Astrocyte of the hippocampus (primary cell): ENCODE measurements around the gene CPEB2.
"Not testable (repeated sequence)": the region's sequence is repeated elsewhere in the genome, so short reads cannot be mapped to it uniquely, and the experiment has no call there.

ENCODE experiments used
- DNase-seq: peaks from one replicate; pipeline ENCODE4 v3.0.0; 2011; ENCODE audit warnings: low read depth, low spot score

CPEB2 gene

DNA sequence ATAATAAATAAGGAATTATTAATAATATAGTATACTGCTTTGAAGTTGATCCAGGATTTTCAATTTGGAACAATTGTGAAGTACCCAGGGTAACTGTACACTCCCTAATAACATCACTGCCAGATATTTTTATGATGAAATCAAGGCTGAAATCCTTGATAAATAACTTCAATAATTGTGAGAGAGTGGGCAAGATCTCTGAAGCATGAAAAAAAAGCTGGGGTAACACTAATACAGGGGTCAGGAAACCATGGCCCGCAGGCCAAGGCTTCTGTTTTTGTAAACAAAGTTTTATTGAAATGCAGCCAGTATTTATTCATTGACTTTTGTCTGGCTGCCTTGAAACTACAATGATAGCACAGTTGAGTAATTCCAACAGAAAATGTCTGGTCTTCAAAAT lies 41.6 kb downstream of the CPEB2 start:
- DNase-seq = no peak

DNA sequence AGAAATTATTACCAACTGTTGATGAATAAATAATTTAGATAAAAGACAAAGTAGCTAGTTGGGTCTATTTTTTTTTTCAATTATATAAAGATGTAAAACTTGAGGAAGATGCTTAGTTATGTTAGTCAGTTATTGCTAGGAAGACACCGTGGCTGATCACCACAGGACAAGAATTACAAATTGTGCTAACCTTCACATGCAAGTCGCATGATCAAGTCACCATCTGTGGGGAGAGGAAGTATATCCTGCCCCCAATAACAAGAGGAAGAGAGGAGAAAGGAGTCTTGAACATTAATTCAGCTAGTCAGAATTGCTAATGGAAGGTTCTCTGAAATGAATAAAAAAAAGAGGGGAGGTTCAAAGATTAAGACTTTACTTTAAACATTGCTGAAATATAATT lies 52.3 kb downstream of the CPEB2 start:
- DNase-seq = no peak

- DNase-seq = no peak
These were observed 57.9 kb downstream of the CPEB2 start for GRCh38 chr4:15060213-15060612.

- no peak for DNase-seq
These were observed 61.1 kb downstream of the CPEB2 start for GRCh38 chr4:15063341-15063740.

DNA sequence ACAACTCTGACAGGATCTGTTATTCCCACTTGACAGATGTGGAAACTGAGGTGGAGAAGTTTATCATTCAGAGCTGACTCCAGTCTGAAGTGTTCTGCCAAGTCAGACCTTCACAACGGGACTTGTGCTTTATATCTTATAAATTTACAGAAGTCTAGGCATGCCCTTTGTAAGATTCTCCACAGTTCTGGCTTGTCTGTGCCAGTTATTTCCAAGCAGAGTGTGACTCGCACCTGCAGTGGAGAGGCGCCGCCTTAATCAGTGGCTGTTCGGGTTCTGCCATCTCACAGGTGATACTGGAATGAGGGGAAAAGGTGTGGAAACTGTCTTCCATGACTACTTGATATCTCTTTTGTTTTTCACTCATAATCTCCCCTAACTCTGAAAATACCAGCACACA lies 63.2 kb downstream of the CPEB2 start:
- no peak for DNase-seq

GRCh38 chr4:15066140-15066539 lies 63.9 kb downstream of the CPEB2 start:
- no peak for DNase-seq

DNA sequence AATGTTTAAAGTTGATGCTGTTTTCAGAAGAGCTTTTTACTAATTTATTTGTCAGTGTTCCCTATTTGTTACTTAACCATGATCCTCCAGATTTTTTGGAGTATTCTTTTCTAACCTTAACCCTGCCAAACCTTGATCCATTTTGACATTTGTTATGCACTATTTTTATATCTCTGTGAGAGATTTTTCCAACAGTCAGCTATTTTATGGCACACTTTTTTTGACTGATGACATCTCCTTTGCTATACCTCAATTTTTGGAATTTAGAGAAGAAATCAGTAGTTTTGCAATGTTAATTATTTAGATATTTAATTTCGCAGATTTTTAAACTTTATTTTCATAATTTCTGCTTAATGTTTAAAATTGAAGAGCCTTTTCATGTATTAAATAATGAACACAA lies 66.0 kb downstream of the CPEB2 start:
- no peak for DNase-seq

DNA sequence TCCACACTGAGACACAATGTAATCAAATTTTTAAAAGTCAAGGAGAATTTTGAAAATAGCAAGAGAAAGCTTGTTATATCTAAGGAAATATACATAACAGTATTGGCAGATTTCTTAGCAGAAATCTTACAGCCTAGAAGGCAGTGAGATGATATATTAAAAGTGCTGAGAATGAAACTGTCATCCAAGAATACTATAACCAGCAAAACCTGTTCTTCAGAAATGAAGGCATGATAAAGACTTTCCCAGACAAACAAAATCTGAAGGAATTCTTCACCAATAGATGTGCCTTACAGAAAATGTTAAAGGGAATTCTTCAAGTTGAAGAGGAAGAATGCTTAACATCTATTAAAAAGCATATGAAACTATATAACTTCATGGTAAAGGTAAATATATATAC lies 73.6 kb downstream of the CPEB2 start:
- DNase-seq = no peak

DNA sequence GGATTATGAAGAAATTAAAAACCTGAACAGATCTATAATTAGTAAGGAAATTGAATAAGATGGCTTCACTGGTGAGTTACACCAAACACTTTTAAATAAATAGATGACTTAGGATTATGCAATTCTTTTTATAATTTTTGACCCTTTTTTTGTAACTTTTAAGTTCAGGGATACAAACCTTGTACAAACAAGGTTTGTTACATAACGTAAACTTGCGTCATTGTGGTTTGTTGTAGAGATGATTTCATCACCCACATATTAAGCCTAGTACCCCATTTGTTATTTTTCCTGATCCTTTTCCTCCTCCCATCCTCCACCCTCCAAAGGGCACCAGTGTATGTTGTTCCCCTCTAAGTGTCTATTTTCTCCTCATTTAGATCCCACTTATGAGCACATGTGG lies 75.7 kb downstream of the CPEB2 start:
- no peak for DNase-seq

DNA sequence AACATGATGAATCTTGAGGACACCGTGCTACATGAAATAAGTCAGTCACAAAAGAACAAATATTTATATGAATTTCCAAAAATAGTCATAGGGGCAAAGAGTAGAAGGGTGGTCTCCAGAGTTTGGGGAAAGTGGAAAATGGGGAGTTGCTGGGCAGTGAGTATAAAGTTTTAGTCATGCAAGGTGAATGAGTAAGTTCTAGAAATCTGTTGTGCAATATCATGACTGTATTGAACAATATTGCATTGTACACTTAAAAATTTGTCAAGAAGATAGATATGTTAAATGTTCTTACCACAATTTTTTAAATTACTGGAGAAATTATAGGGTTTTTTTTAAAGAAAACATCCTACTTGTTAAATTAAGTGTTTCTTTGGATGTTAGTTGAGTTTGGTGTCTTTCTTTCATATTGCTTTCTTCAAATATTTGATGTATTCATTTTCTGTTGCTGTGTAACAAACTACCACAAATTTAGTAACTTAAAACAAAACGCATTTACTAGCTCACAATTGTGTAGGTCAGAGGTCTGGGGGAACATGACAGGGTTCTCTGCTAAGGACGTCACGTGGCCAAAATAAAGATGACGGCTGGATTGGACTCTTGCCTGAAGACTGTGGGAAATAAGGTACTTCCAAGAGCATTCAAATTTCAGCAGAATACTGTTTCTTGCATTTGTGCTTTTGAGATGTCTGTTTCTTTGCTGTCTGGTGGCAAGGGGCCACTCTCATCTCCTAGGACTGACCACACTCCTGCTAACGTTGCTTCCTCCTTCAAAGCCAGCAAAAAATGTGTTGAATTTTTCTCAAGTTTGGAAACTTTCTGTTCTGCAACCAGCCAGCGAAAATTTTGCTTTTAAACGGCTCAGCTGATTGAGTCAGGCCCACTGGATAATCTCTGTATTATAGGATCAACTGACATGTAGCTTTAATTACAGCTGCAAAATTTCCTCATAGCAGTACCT lies 76.7 kb downstream of the CPEB2 start:
- no peak for DNase-seq

DNA sequence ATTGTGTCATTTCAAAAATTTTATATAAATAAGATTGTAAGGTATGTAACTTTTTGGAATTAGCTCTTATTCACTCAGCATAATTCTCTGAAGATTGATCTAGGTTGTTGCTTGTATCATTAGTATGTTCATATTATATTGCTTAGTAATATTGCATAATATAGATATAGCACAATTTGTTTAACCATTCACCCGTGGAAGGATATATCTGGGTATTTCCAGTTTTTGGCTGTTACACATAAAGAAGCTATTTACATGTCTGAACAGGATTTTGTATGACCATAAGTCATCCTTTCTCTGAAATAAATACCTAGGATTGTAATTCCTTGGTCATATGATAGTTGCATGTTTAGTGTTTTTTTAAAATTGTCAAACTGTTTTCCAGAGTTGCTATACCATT lies 82.5 kb downstream of the CPEB2 start:
- DNase-seq = no peak

GRCh38 chr4:15085762-15086161 lies 83.5 kb downstream of the CPEB2 start:
- not testable (repeated sequence) for DNase-seq

DNA sequence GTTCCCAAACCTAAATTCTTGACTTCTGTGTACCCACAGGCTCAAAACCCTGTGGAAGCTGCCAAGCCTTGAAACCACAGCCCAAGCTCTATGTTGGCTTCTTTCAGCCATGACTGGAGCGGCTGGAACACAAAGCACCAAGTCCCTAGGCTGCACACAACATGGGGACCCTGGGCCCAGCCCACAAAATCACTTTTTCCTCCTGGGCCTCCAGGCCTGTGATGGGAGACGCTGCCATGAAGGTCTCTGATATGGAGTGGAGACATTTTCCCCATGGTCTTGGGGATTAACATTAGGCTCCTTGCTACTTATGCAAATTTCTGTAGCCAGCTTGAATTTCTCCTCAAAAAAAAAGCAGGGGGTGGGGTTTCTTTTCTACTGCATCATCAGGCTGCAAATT lies 84.0 kb downstream of the CPEB2 start:
- not testable (repeated sequence) for DNase-seq

DNA sequence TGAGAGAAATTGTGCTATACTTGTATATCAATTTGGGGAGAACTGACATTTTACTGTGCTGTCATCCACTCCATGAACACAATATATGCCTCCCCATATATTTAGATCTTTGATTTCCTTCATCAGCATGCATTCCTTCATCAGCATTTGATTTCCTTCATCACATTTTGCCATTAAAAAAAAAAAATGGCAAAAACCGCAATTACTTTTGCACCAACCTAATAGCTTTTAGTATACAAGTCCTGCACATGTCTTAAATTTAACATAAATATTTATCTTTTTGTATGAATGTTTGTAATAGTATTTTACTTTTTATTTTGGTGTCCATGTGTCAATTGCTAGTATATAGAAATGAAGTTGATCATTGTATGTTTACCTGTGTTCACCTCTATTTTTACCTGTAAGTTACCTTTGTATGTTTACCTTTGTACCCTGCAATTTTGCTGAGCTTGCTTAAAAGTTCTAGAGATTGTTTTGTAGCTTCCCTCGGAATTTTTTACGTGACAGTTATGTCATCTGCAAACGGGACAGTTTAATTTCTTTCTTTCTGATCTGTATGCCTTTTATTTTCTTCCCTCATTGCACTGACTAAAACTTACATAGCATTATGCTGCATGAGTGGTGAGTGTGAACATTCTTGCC lies 86.2 kb downstream of the CPEB2 start:
- no peak for DNase-seq

DNA sequence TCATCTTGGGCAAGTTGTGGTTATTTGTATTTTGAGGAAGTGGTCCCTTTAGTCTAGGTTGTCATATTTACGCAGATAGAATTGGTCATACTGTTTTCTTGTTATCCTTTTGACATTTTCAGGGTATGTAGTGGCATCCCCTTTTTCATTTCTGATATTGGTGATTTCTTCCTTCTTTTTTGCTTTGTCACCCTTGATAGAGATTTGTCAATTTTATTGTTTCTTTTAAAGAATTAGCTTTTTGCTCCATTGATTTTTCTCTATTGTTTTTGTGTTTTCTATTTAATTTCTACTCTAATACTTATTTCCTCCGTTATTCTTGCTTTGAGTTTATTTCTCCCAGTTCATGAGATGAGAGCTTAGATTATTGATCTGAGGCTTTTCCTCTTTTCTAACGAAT lies 87.7 kb downstream of the CPEB2 start:
- DNase-seq = no peak

DNA sequence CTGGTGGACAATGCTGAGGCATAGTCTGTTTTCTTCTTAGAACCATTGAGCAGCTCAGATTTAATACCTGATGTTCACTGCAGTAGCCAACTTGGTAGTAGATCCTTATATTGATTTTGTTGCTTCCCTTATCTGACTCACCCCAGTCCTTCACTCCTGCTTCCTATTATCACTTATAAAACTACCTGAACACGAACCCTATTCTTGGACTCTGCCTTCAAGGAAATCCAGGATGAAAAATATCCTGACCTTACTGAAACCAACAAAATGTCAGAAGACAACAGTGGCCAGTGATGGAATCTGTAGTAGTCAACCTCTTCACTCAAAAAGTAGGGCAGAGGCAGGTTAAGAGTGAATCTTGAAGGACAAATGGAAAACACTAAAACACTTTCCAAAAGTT lies 98.1 kb downstream of the CPEB2 start:
- DNase-seq = no peak

DNA sequence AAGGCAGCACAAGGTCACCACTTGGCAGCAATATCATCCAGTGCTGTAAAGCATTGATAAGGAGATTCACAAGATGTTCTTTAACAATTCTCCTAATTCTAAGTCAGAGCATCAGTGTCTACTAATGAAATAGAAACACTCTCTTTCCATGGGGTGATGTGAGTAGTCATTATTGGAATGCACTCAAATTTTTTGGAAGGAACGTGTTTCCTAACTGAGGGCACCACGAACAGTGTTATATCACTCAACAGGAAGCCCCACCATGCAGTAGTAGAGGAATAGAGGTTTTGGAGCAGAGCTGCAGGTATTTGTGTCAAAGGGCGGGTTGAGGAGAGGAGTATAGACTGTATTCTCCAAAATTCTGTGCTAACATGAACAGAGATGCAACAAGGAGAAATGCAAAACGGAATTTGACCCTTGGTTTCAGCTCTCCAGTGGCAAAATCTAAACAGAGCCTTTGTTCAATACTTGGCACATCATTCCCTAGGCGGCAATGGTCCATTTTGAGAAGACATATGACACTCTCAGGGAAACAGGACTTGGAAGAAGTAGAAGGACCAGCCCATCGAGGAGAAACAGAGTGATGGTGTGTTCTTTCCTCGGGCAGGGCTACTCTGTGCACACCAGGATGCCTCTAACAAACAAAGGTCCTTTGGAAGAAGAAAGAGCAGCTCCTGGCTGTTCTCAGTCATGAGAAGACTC lies 98.9 kb downstream of the CPEB2 start:
- DNase-seq = no peak

DNA sequence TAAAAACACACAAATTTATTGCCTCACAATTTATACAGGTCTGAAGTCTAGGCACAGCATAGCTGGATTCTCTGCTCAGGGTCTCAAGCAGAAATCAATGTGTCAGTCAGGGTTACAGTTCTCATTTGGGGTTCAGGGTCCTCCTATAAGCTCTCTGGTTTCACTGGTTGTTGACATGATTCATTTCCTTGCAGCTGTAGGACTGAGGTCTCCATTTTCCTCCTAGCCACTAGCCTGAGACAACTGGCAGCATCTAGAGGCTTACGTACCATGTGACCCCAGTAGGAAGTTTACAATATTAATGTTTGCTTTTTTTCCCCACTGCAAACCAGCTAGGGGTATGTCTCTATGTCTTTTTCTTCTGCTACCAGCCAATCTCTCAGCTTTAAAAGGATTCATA lies 102.5 kb downstream of the CPEB2 start:
- no peak for DNase-seq

DNA sequence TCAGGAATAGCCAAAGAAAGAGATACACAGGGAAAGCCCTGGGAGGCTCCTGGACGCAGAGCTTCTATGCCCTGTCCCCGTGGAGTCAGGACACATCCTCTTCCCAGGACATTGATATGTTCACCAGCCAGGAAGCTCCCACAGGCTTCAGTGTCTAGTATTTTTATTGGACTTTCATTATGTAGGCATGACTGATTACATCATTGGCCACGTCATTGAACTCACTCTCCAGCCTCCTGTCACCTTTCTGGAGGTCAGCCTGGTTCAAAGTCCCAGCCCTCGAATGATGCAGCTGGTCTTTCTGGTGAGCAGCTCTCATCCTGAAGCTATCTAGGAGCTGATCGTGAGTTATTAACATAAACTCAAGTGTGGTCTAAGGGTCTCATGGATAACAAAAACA lies 104.1 kb downstream of the CPEB2 start:
- no peak for DNase-seq

DNA sequence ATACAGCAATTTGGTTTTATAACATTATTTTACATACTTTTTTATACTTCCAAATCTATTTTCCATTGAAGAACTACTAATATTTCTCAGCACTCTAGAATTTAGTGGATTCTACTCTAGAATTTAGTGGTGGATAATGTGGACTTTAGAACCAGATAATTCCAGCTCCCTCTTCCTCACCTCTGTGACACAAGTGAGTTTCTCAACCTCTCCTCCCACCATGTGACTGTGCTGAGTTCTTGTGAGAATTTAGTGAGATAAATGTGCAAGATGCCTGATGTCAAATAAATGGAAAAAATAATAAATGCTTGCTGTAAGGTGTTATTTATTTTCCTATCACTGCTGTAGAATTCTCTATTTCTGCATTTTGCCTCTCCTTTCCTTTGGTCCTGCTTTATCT lies 107.3 kb downstream of the CPEB2 start:
- DNase-seq = no peak

DNA sequence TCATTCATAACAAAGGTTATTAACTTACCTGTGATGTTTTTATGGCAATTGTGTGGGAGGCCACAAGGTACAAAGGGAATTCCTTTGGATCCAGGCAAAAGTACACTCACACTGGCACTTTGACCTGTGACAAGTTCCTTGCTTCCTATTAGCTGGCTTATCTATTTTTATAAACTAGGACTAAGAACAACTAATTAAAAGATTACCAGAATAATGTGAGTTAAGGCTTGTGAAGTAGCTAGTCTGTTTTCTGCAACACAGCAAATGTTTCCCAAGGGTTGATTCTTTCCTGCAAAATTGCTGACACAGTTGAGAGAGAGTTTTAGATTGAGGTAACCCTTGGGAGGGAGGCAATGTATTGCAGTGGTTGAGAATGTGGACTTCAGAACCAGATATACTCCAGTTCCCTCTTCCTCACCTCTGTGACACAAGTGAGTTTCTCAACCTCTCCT lies 107.9 kb downstream of the CPEB2 start:
- DNase-seq = no peak

DNA sequence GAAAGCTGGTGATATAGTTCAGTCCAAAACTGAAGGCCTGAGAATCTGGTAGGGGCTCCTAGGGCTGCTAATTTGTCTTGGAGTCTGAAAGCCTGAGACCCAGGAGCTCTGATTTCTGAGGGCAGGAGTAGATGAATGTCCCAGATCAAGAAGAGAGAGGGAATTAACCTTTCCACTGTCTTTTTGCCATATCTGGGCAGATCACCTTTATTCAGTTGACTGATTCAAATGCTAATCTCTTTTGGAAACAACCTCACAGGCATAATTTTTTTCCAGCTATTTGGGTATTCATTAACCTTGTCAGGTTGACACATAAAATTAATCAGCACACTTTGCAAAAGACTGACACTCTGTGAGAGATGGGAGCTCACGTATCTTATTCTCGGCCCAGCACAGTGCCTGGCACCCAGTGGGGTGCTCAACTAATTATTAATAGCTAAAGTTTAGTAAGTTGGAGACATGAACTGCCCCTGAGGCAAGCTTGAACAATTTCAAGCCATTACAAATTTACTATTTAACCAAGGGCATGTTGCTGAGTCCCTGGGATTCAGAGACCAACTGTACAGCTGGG lies 114.3 kb downstream of the CPEB2 start:
- no peak for DNase-seq
